ENCODE data around the gene BRD3OS. TPM values are rescaled to one million over a fixed set of nuclear protein-coding genes. Genes with fewer than 3 reads are reported as not detected.

The BRD3OS gene
- total RNA-seq, 1 experiment from 2014 or later: 20.1 TPM

- peak overlapping the region; percentile 5; the same call in 1 of the 2 replicates for H3K27ac ChIP-seq
- 0 out of 2 replicates have a peak, but pooled peaks cover 3% of the 10 kb centered on the region for H3K9me3 ChIP-seq (replicated peaks)
- H3K36me3 ChIP-seq: no peaks in the 10 kb centered on the region
- DNase-seq: no peak
- H3K4me3 ChIP-seq: no peak overlapping the region
- H3K4me1 ChIP-seq: peaks cover 24% of the 10 kb centered on the region
- no peaks in the 10 kb centered on the region for H3K27me3 ChIP-seq
Observed at GRCh38 chr9:134007571-134007970, 17.7 kb upstream of the BRD3OS start.

- Histone ChIP-seq H3K4me1 (peaks cover 24% of the 10 kb centered on the region), H3K9me3 (replicated peaks) (0 out of 2 replicates have a peak, but pooled peaks cover 11% of the 10 kb centered on the region), H3K27ac (no peak overlapping the region), H3K36me3 (no peaks in the 10 kb centered on the region), H3K4me3 (no peak overlapping the region), H3K27me3 (no peaks in the 10 kb centered on the region)
- peak; percentile 71 to 73 for DNase-seq
Observed at GRCh38 chr9:134010310-134011173, 14.7 kb upstream of the BRD3OS start.

- Histone ChIP-seq H3K4me1 (peaks cover 24% of the 10 kb centered on the region), H3K4me3 (no peak overlapping the region), H3K9me3 (replicated peaks) (0 out of 2 replicates have a peak, but pooled peaks cover 11% of the 10 kb centered on the region), H3K27ac (no peak overlapping the region), H3K27me3 (no peaks in the 10 kb centered on the region), H3K36me3 (no peaks in the 10 kb centered on the region)
- no peak for DNase-seq
Observed at GRCh38 chr9:134011401-134011800, 13.9 kb upstream of the BRD3OS start.

GRCh38 chr9:134014946-134015345, 10.3 kb upstream of the BRD3OS start:
- H3K4me1 ChIP-seq: peaks cover 9% of the 10 kb centered on the region
- H3K36me3 ChIP-seq: no peaks in the 10 kb centered on the region
- no peaks in the 10 kb centered on the region for H3K27me3 ChIP-seq
- H3K27ac ChIP-seq: no peak overlapping the region
- 0 out of 2 replicates have a peak, but pooled peaks cover 11% of the 10 kb centered on the region for H3K9me3 ChIP-seq (replicated peaks)
- H3K4me3 ChIP-seq: no peak overlapping the region
- no peak for DNase-seq

- Histone ChIP-seq H3K27me3 (no peaks in the 10 kb centered on the region), H3K4me3 (peak overlapping the region; percentile 45), H3K36me3 (peaks cover 5% of the 10 kb centered on the region), H3K4me1 (no peaks in the 10 kb centered on the region; the same call in 1 of the 2 replicates), H3K9me3 (replicated peaks) (no peaks in the 10 kb centered on the region), H3K27ac (no peak overlapping the region)
- DNase-seq: no peak
Observed at GRCh38 chr9:134024214-134024792, 978 bp upstream of the BRD3OS start.

- Histone ChIP-seq H3K27ac (no peak overlapping the region), H3K4me1 (no peaks in the 10 kb centered on the region; the same call in 1 of the 2 replicates), H3K9me3 (replicated peaks) (no peaks in the 10 kb centered on the region), H3K36me3 (peaks cover 18% of the 10 kb centered on the region), H3K27me3 (no peaks in the 10 kb centered on the region), H3K4me3 (peak overlapping the region; percentile 84)
- DNase-seq: peak; percentile 65 to 72
Observed at GRCh38 chr9:134025606-134026541, 593 bp downstream of the BRD3OS start.

GRCh38 chr9:134026581-134026980, 1.3 kb downstream of the BRD3OS start:
- Histone ChIP-seq H3K36me3 (peaks cover 25% of the 10 kb centered on the region), H3K27ac (no peak overlapping the region), H3K27me3 (no peaks in the 10 kb centered on the region), H3K9me3 (replicated peaks) (no peaks in the 10 kb centered on the region), H3K4me1 (no peaks in the 10 kb centered on the region; the same call in 1 of the 2 replicates), H3K4me3 (no peak overlapping the region; the same call in 1 of the 2 replicates)
- DNase-seq: no peak

GRCh38 chr9:134026981-134027380, 1.7 kb downstream of the BRD3OS start:
- H3K27me3 ChIP-seq: no peaks in the 10 kb centered on the region
- no peak overlapping the region for H3K4me3 ChIP-seq
- peaks cover 29% of the 10 kb centered on the region for H3K36me3 ChIP-seq
- no peaks in the 10 kb centered on the region for H3K9me3 ChIP-seq (replicated peaks)
- H3K27ac ChIP-seq: no peak overlapping the region
- H3K4me1 ChIP-seq: no peaks in the 10 kb centered on the region; the same call in 1 of the 2 replicates
- no peak for DNase-seq

GRCh38 chr9:134027561-134027960, 2.3 kb downstream of the BRD3OS start:
- H3K27ac ChIP-seq: no peak overlapping the region
- H3K36me3 ChIP-seq: peaks cover 33% of the 10 kb centered on the region
- H3K9me3 ChIP-seq (replicated peaks): no peaks in the 10 kb centered on the region
- H3K4me3 ChIP-seq: no peak overlapping the region
- H3K27me3 ChIP-seq: no peaks in the 10 kb centered on the region
- H3K4me1 ChIP-seq: no peaks in the 10 kb centered on the region; the same call in 1 of the 2 replicates
- DNase-seq: no peak

GRCh38 chr9:134028076-134028475, 2.8 kb downstream of the BRD3OS start:
- no peaks in the 10 kb centered on the region for H3K27me3 ChIP-seq
- H3K4me3 ChIP-seq: no peak overlapping the region
- H3K9me3 ChIP-seq (replicated peaks): no peaks in the 10 kb centered on the region
- no peak overlapping the region for H3K27ac ChIP-seq
- no peak for DNase-seq
- H3K4me1 ChIP-seq: no peaks in the 10 kb centered on the region; the same call in 1 of the 2 replicates
- peaks cover 37% of the 10 kb centered on the region for H3K36me3 ChIP-seq

- Histone ChIP-seq H3K36me3 (peaks cover 39% of the 10 kb centered on the region), H3K9me3 (replicated peaks) (no peaks in the 10 kb centered on the region), H3K4me3 (no peak overlapping the region), H3K4me1 (no peaks in the 10 kb centered on the region; the same call in 1 of the 2 replicates), H3K27me3 (no peaks in the 10 kb centered on the region), H3K27ac (no peak overlapping the region)
- DNase-seq: no peak
Observed at GRCh38 chr9:134028575-134029247, 3.4 kb downstream of the BRD3OS start.

GRCh38 chr9:134029248-134030226, 4.3 kb downstream of the BRD3OS start:
- no peak overlapping the region for H3K27ac ChIP-seq
- H3K4me3 ChIP-seq: no peak overlapping the region
- DNase-seq: no peak
- H3K4me1 ChIP-seq: no peaks in the 10 kb centered on the region; the same call in 1 of the 2 replicates
- peaks cover 46% of the 10 kb centered on the region for H3K36me3 ChIP-seq
- H3K27me3 ChIP-seq: no peaks in the 10 kb centered on the region
- no peaks in the 10 kb centered on the region for H3K9me3 ChIP-seq (replicated peaks)
